Muscle of back (tissue), 11 donors: Measurements from ENCODE around the gene TMEM181. TPM values are rescaled to one million over a fixed set of nuclear protein-coding genes. Genes with fewer than 3 reads are reported as not detected.
"Not testable (repeated sequence)": the region's sequence is repeated elsewhere in the genome, so short reads cannot be mapped to it uniquely, and the experiment has no call there.

Source experiments
- DNase-seq, 3 donors: peaks; one replicate each; pipeline versions ENCODE4 v3.0.0 to v3.0.0-alpha.2; 2013
- polyA plus RNA-seq, 10 donors: library from polyadenylated mRNA; unstranded; fragments of 120-200 nt; gene quantifications; one replicate each; pipeline ENCODE4 v1.2.1, GENCODE V29; 2013; ENCODE audit not compliant: insufficient read length in 10 of 10

The TMEM181 gene
- polyA plus RNA-seq, 10 donors = 14.0 to 21.5 (median 19.2) TPM

- peak in 2 of 3 donors; percentile 21 to 75 for DNase-seq
These were observed 22.7 kb upstream of the TMEM181 start for GRCh38 chr6:158536891-158537798.

GRCh38 chr6:158538741-158539140 is 21.1 kb upstream of the TMEM181 start:
- DNase-seq = no peak

DNA sequence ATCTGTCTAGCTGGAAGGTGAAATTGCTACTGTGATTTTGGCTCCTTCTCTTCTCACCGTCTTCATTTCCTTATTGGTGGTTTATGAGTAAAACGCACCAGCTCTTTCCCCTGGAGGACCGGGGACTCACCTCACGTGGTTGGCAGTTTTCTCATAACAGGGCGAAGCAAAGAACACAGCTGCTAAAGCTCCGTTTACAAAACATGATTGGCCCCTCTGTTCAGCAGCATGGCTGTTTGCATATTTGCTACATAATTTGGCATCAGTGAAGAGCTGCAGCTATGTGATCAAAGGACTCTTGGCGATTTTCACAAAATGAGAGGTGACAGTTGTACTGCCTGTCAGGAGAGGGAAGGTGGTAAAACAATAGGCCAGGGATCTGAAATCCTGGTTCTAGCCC is 20.5 kb upstream of the TMEM181 start:
- no peak for DNase-seq

- no peak for DNase-seq
These were observed 20.0 kb upstream of the TMEM181 start for GRCh38 chr6:158539881-158540280.

DNA sequence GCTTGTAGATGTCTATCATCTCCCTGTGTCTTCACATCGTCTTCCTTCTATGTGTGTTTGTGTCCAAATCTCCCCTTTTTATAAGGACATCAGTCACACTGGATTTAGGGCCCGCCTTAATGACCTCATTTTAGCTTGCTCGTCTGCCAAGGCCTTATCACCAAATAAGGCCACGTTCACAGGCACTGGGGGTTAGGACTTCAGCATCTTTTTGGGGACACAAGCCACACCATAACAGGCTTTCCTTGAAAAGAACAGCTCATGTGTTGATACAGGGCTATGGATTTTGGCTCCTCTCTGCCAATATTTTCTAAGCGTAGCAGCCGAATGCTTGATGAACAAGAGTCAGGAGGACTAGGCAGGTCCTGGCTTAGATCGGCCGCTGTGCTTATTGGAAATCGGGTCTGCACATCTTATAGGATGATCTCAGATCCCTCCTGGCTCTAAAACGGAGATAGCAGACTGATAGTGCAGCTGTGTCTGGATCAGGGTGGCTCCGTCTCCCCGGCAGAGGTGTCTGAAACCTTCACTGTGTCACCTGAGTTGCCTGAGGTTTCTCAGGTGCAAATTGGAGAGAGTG is 16.2 kb upstream of the TMEM181 start:
- no peak for DNase-seq

- no peak for DNase-seq
These were observed 15.5 kb upstream of the TMEM181 start for GRCh38 chr6:158544428-158544827.

GRCh38 chr6:158545043-158545966 is 14.6 kb upstream of the TMEM181 start:
- DNase-seq = no peak

DNA sequence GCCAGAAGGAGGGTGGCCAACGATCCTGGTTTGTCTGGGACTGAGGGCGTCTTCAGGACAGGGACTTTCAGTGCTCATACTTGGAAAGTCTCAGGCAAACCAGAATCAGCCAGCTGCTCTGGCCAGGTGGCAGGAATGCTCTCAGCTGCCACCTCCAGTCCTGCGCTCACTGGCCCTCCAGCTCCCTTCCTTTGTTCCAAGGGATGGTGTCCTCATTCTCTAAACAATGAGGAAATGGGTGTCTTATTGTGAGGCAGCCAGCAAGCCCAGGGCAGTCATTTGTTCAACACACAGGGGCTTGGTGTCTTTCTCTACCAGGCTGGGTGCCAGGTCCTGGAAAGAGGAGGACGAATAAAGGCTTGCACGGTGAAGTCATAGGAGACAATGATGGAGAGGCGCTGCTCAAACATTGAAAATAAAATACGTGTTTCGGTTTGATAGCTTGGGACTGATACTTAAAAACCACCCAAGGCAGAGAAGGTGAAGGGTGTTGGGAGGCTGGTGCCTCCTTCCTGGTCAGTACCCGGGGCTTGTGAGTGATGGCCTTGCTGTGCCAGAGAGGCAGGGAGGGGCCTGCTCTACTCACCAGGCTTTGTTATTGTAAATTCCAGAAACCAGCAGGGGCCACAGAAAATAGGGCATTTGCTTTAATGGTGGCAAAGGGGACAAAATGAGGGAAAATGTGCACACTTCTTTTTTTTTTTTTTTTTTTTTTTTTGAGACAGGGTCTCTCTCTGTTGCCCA is 11.3 kb upstream of the TMEM181 start:
- no peak for DNase-seq

DNA sequence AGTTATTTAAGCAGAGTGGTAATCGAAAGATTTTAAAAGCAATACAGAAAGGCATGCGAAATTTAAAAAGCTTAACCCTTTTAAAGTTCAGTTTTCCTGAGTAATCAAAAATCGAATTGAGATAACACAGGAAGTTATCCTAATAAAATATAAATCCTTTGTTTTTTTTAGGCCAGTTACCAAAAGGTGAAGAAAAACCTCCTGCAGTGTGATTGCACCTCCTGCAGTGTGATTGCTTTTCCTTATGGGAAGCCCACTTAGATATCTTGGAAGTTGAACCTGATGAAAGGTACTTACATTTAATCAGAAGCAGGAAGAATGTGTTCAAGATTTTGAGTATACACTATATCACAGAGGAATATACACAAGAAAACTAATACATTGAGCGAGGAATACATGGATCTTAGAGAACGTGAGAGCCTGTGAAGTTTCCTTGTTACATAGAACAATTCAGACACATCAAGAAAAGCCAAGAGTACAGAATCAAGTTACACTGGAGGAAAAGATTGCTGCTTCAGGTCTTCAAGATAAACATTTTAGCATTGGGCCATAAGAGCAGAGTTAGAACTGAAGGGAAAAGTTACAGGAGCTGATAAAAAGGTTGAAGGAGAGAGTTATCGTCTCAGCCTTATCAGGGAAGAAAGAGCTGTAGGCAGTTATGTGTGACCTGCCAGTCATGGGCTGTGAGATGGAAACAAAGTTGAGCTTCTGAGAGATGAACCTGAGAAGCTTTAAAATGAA is 7.7 kb upstream of the TMEM181 start:
- no peak for DNase-seq

GRCh38 chr6:158552796-158553138 is 7.1 kb upstream of the TMEM181 start:
- no peak for DNase-seq

GRCh38 chr6:158554611-158555361 is 5.1 kb upstream of the TMEM181 start:
- no peak for DNase-seq

DNA sequence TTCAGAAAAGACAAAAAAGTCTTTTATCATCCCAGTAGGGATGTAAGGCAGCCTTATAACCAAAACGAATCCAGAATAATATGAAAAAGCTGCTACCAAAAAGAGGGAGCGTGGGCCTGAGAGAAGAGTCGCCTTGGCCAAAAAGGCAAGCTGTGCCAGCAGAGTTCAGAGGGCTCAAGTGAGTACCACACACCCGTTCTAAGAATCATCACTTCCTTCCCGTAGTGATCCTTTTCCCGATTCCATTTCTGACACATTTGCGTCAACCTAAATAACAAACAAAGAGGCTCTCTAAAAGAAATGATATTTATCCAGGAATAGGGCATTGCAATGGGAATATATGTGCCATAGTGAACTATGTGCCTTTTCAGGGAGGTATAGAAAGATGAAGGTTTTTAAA is 3.8 kb upstream of the TMEM181 start:
- no peak for DNase-seq

GRCh38 chr6:158557110-158557509 is 2.8 kb upstream of the TMEM181 start:
- not testable (repeated sequence) for DNase-seq

- DNase-seq = no peak
These were observed 2.0 kb upstream of the TMEM181 start for GRCh38 chr6:158557927-158558326.

DNA sequence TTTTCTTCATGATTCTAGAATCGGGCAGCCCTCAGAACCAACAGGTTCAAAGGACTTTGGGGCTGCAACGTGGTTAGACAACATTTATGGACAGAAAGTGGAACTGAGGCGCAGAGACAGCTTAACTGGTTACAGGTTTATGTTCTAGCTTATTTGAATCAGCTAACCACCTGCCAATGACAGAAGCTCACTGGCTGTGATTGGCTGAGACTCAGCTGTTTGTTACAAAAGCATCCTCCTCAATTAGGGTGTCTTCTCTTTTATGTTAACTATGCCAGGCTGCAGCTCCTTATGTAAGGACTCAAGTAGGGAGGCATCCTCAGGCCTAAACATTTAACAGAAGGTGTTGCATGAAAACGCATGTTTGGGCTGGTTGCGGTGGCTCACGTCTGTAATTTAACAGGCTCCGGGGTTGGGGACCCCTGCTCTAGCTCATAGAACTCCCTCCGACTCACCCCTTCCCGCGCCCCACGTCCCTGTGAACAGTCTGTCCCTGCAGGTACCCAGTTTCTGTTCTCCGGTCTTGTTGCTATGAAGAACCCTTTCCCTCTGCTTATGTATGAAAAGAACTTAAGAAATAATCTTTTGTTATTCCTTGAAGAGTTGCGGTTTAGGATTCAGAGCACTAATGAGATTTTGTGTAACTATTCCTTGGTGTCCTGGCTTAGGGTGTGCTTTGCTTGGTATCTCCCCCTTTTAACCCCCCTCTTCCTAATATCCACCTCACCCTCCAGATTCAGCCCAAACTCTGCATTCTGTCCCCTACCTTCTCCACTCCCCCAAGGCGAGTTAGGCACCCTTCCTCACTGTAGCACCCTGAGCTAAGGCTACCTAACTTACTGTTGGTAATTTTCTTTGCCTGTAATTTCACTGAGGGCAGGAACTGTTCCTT is 1.2 kb upstream of the TMEM181 start:
- no peak for DNase-seq

DNA sequence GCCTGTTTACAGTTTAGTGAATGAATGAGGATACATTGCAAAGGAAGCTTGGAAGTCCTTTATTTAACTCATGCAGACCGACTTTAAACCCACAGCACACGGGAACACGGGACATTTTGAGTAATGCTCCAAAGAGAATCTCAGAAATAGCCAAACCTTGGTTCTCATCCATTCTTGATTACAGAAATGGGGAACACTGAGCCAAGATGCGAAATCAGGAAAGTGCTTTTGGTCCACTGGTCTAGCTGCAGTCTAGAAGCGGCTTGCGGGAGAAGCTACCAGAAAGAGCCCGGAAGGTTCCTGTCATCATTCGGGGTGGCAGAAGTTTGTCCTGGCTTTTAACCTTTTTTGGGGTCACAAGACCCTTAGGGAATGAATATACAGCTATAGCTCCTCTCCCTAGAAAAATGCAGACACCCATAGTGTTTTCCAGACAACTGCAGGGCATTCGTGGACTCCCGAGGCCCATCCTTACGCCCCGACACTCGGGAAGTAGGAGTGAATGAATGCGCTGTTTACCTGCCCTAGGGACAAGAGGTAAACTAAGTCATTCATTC is 475 bp upstream of the TMEM181 start:
- no peak for DNase-seq

DNA sequence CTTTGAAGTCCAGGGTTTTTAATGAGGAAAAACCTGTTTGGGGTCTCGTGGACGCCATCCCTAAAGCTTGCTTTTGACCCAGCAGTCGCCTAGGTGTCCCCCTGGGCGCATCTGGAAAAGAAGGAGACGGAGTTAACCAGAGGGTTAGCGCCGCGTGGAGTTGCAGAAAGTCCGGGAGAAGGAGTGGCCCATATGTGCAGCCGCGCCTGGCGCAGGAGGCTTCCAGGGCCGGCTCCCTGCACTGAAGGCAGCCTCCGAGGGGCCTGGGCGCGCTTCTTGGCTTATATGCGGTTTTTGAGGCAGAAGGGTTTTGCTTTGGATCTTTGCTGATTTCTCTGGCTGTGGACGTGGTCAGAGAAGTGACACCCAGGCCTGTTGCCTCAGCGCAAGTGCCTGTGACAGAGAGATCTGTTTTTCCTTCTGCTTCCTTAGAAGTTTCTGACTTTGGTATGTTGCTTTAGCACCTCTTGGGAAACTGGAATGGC is 987 bp downstream of the TMEM181 start:
- peak in 1 of 3 donors; percentile 33 for DNase-seq

DNA sequence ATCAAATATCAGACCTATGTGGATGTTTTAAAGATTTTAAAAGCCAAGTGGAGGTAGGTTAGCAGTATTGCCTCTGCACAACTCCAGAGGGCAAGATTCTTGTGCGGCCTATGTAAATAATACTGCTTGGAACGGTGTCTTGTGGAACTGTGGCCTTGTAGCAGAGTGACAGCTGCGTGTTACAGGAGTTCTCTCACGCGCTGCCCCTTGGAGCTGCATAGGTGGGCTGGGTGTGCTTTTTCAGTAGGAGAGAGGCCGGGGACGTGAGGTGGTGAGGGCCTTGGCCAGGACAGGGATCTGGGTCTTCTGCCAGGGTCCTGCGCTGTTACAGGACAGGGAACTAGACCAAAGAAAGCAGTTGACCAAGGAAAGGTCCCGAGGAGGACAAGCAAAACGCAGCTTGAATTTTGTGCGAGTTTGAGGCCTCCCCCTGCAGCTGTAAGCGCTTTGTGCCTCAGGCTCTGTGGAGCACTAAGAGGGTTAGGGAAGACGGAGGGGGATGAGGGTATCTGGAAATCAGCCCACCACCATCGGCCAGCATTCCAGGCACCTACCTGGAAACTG is 1.5 kb downstream of the TMEM181 start:
- DNase-seq = no peak
